GM23338 (cell line): ENCODE results near the gene FMN2.

Source experiments
- EZH2 ChIP-seq: fragments of 200-600 bp; sonication (generic); IDR thresholded peaks from one replicate; pipeline ENCODE4 v1.8.0; 2017; ENCODE audit warnings: antibody characterized with exemption, mild to moderate bottlenecking, low read depth; ENCODE audit not compliant: unreplicated experiment
- EZH2phosphoT487 ChIP-seq: fragments of 200-600 bp; sonication (generic); IDR thresholded peaks from one replicate; pipeline ENCODE4 v1.8.1; 2018; ENCODE audit warnings: antibody characterized with exemption; ENCODE audit not compliant: unreplicated experiment
- TF ChIP-seq, protein P1 (sequence below), 2 experiments: fragments of 200-600 bp in 1 of 2; sonication (generic) in 1 of 2; conservative IDR thresholded peaks; 2 replicates each; pipeline versions ENCODE4 v1.5.1 to v1.6.1; 2016 to 2017; ENCODE audit warnings: antibody characterized with exemption in 2 of 2, low read depth in 2 of 2, mild to moderate bottlenecking in 2 of 2, moderate library complexity in 1 of 2

- TF ChIP-seq, protein P1, sequence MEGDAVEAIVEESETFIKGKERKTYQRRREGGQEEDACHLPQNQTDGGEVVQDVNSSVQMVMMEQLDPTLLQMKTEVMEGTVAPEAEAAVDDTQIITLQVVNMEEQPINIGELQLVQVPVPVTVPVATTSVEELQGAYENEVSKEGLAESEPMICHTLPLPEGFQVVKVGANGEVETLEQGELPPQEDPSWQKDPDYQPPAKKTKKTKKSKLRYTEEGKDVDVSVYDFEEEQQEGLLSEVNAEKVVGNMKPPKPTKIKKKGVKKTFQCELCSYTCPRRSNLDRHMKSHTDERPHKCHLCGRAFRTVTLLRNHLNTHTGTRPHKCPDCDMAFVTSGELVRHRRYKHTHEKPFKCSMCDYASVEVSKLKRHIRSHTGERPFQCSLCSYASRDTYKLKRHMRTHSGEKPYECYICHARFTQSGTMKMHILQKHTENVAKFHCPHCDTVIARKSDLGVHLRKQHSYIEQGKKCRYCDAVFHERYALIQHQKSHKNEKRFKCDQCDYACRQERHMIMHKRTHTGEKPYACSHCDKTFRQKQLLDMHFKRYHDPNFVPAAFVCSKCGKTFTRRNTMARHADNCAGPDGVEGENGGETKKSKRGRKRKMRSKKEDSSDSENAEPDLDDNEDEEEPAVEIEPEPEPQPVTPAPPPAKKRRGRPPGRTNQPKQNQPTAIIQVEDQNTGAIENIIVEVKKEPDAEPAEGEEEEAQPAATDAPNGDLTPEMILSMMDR (conservative IDR thresholded peaks at IDR 0.05; ENCODE audit: low read depth in 2 of 2) = no peak
- TF ChIP-seq EZH2 = no peak
- TF ChIP-seq EZH2phosphoT487 = no peak
These were observed 26.2 kb downstream of the FMN2 start for GRCh38 chr1:240117930-240118329.
